Activated CD8-positive, alpha-beta memory T cell treated with anti-CD3 and anti-CD28 coated beads, Interleukin-2, amount 50 U/mL, for 1 hour (primary cell): ENCODE results near the gene SUPT4H1.

Source experiments
- DNase-seq: peaks from one replicate; pipeline ENCODE4 v3.0.0-alpha.2; 2020; ENCODE audit errors: extremely low read depth

The SUPT4H1 gene

GRCh38 chr17:58380207-58381123, 28.5 kb upstream of the SUPT4H1 start:
- DNase-seq: no peak

GRCh38 chr17:58379511-58379824, 27.5 kb upstream of the SUPT4H1 start:
- DNase-seq: no peak

- no peak for DNase-seq
Observed at GRCh38 chr17:58378733-58379510, 26.9 kb upstream of the SUPT4H1 start.

DNA sequence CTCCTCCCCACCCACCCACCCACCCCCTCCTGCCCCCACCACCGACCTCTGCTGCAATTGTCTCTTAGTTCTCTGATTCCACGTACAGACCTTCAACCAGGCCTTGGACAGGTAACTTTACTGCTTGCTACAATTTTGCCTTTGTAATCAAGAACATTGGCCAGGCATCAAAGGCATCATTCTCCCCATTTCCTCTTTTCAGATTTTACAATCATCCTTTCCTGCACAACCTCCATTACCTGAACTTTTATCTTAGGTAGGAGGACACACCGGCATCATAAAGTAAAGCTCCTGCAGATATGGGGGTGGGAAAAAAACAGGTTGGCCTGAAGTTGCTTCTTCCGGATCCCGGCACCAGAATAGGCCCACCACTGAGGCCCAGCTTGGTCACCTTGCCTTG, 25.7 kb upstream of the SUPT4H1 start:
- no peak for DNase-seq

DNA sequence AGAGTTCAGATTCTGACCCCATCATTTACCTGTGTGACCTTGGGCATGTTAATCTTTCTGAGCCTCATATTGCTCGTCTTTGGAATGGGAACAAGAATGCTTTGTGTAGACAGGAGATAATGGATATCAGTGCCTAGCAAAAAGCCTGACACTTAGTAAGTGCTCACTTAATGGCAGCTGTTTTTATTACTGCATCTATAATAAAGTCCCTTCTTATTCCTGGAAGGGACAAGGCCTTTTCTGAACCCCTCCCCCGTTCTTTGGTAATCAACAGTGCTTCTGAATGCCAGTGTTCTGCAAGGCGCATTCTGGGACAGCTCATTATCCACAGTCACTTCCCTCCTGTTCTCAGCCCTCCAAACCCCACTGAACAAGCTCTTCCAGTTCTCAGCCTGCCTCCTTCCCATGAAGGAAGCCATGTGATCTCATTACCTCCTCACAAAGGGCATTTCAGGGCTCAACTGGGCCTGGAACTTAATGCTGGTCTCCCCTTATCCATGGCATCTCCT, 25.1 kb upstream of the SUPT4H1 start:
- no peak for DNase-seq

DNA sequence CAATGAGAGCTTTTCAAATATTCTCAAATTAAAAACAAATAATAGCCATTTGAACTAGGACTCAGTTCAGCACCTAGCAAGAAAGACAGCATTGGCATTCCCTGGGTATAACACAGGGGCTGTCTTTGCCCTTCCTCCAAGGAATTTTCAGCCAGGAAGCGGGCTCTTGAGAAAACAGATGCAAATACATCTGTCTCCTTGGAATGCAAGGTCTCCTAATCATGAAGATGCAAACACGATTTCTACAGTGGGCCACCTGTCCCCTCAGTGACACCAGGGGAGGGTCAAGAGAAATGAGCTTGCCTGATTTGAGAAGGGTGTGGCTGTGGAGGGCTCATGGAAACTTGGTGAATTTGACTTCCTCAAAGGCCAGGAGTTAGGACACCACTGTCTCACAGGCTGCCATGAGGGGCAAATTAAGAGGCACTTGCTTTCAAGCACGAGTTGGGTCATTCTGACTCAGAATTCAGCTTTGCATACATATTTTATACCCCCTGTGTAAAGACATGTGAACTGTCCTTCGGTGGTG, 24.5 kb upstream of the SUPT4H1 start:
- no peak for DNase-seq

- DNase-seq: no peak
Observed at GRCh38 chr17:58375811-58376210, 23.8 kb upstream of the SUPT4H1 start.

DNA sequence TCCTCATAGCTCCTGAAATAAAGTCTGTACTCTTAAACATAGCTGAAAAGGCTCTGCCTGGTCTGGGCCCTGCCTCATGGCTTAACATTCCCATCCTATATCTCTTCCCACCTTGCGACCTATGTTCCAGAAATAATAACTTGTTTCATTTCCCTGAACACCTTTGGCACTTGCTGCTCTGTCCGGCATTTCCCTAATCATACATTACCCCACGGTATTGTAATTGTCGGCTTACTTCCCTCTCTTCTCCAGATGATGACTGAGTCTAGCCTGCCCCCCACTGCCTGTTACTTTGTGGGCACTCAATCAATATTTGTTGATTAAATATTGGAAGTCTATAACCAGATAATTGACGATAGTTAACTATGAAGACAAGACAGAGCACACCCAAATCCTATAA, 23.3 kb upstream of the SUPT4H1 start:
- DNase-seq: no peak

DNA sequence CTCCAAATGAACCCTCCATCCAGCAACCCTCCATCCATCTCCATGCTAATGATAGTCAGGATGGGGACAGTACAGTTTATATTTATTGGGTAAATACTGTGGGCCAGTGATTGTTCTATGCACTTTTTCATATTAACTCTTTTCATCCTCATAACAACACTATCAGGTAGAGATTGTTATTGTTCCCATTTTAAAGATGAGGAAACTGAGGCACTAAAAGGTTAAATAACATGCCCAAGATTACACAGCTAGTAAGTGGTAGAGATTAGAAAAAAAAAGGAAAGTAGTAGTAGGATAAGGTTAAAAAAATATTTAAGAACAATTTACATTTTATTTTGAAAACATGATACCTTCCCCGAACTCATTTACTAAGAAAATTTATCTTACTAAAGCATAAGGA, 21.9 kb upstream of the SUPT4H1 start:
- no peak for DNase-seq

DNA sequence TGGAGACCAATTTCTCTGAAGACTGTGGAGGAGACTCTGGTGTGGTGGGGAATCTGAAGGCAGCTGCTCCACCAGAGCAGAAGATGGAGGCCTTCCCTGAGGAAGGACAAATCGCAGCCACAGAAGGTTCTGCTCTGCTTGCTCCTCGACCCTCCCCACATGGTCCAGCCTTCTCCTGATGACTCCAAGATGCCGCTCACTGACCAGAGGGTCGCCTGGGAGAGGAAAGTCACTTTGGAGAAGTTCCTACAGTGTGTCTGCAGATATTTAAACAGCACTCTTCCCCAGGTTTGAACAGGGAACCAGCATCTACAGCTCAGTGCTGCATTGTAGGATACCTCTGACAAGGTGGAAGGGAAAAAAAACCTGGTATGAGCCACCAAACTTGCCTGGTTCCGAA, 21.0 kb upstream of the SUPT4H1 start:
- no peak for DNase-seq

- DNase-seq: no peak
Observed at GRCh38 chr17:58371300-58371950, 19.4 kb upstream of the SUPT4H1 start.

GRCh38 chr17:58370716-58371115, 18.7 kb upstream of the SUPT4H1 start:
- DNase-seq: no peak

GRCh38 chr17:58370309-58370708, 18.3 kb upstream of the SUPT4H1 start:
- DNase-seq: no peak

GRCh38 chr17:58369214-58370031, 17.4 kb upstream of the SUPT4H1 start:
- DNase-seq: no peak

GRCh38 chr17:58368860-58369213, 16.8 kb upstream of the SUPT4H1 start:
- no peak for DNase-seq

- no peak for DNase-seq
Observed at GRCh38 chr17:58367461-58367860, 15.5 kb upstream of the SUPT4H1 start.

- no peak for DNase-seq
Observed at GRCh38 chr17:58365980-58366595, 14.1 kb upstream of the SUPT4H1 start.

DNA sequence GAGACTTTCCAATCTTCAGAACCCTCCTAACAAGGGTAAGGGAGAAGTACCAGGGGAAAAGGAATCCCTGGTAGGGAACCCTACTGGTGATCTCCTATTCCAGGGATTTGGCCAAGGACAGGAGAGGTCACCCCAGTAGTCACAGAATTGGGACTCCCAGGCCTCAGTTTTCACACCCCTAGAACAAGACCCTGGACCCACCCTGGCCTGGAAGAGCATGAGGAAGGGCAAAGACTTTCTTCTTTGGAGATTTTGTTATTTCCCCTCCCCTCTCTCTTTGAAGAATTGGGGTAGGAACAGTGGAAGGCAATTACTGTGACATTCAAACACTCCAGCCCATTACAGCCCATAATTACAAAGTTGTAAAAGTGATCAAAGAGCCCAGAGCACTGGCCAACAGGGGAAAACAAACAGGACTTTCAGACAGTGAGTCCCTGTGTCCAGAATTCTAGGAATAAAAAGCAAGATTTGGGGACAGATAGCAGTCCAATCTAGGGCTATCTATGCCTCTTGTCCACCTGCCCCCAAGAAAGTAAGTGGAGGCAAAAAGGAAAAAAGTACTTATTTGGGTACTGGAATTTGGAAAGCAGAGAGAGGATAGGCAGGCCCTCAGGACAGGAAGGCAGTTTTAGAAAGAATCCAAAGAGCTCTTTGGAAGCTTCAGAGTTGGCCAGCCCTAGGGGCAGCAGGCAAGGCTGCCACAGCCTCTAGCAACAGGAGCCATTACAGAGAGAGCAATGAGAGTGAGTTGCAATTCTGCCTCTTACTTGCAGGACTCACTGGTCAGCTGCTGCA, 13.4 kb upstream of the SUPT4H1 start:
- no peak for DNase-seq

DNA sequence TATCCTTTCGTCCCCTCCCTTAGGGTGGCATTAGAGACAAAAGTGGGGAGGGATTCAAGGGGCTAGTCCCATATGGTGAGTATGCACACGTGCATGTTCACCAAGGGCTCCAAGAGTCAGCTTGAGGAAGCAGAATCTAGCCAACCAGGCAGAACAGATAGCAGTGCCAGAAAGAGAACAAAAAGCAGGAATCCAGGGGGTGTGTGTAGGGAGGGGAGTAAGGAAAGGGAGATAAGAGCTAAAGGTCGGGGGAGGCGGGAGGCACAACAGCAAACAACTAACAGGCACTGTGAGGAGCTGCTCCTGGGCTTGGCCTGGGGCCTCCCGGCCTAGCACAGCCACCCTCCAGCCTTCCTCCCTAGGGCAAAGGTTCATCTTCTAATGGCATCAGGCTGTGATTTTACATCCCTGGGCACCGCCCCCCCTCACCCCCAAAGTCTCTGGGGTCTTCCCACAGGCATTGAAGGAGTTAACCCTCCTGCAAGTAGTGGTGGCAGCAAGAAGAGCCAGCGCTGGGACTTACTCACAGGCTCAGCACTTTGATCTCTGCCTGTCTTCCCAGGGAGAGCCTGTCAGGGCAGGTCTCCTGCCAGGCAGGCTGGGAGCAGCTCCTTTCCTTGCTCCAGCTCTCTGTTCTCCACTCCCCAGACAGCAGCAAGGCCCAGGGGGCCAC, 12.4 kb upstream of the SUPT4H1 start:
- no peak for DNase-seq
